VCaP (cell line): ENCODE results near the gene RNF217.

Experiments
- H3K27ac ChIP-seq: fragments of 450-650 bp; 2 replicates; pipeline ENCODE4 v1.5.1; 2017
- CTCF ChIP-seq: fragments of 450-650 bp; conservative IDR thresholded peaks from 2 replicates; pipeline ENCODE4 v1.5.1; 2017; ENCODE audit warnings: mild to moderate bottlenecking, moderate library complexity

RNF217 gene

GRCh38 chr6:125001684-125002405 is 39.6 kb downstream of the RNF217 start:
- no peak overlapping the region for H3K27ac ChIP-seq
- no peak for TF ChIP-seq CTCF

- H3K27ac ChIP-seq, result no peak overlapping the region
- no peak for TF ChIP-seq CTCF
These were observed 40.1 kb downstream of the RNF217 start for GRCh38 chr6:125002406-125002741.

GRCh38 chr6:125003070-125003469 is 40.8 kb downstream of the RNF217 start:
- no peak overlapping the region for H3K27ac ChIP-seq
- TF ChIP-seq CTCF, result no peak

GRCh38 chr6:125004198-125004597 is 42.0 kb downstream of the RNF217 start:
- no peak overlapping the region for H3K27ac ChIP-seq
- TF ChIP-seq CTCF, result no peak

- no peak for TF ChIP-seq CTCF
- no peak overlapping the region for H3K27ac ChIP-seq
These were observed 42.8 kb downstream of the RNF217 start for GRCh38 chr6:125004797-125005595.

GRCh38 chr6:125008261-125008703 is 46.0 kb downstream of the RNF217 start:
- no peak overlapping the region for H3K27ac ChIP-seq
- no peak for TF ChIP-seq CTCF

GRCh38 chr6:125008957-125009356 is 46.7 kb downstream of the RNF217 start:
- no peak for TF ChIP-seq CTCF
- no peak overlapping the region for H3K27ac ChIP-seq
